Caco-2 (cell line): ENCODE data around the gene COL4A4. TPM values are rescaled to one million over a fixed set of nuclear protein-coding genes. Genes with fewer than 3 reads are reported as not detected.
A peak's percentile ranks its signal among the peaks of the same experiment; 100 is the strongest.

Source experiments
- BruUV-seq: library from RNA; stranded (reverse); fragments of 400-500 nt; replicated peaks from 2 replicates; lab custom pipeline; 2021; lab: Mats Ljungman, UMichigan
- CTCF ChIA-PET: fragments of 300-600 bp; sonication (Branson Sonifier 250); formaldehyde crosslinking; loops from one replicate; lab custom pipeline; 2022; ENCODE audit warnings: antibody characterized with exemption; lab: Charles Lee
- POLR2A ChIA-PET: fragments of 300-600 bp; sonication (Branson Sonifier 250); formaldehyde crosslinking; loops from one replicate; lab custom pipeline; 2022; ENCODE audit warnings: antibody characterized with exemption; lab: Charles Lee
- DNase-seq, 2 experiments: peaks; one replicate each; pipeline versions ENCODE4 v3.0.0 to v3.0.0-alpha.2; 2020 to 2022
- H3K27me3 ChIP-seq: replicated peaks from 2 replicates; pipeline ENCODE4 v1.6.0; 2011; ENCODE audit warnings: low read length; ENCODE audit not compliant: control insufficient read depth, insufficient read depth
- H3K36me3 ChIP-seq: 2 replicates; pipeline ENCODE4 v1.5.1; 2011; ENCODE audit warnings: low read length; ENCODE audit not compliant: control insufficient read depth, insufficient read depth
- H3K4me1 ChIP-seq: fragments of 250-450 bp; sonication (Bioruptor Pico); 2 replicates; pipeline ENCODE4 v1.5.1; 2020; ENCODE audit warnings: mild to moderate bottlenecking
- H3K4me3 ChIP-seq: 2 replicates; pipeline ENCODE4 v1.5.1; 2011; ENCODE audit warnings: low read depth, mild to moderate bottlenecking, control low read depth, low read length
- H3K9me3 ChIP-seq: fragments of 250-450 bp; sonication (Bioruptor Pico); 2 replicates; pipeline ENCODE4 v1.5.1; 2020; ENCODE audit warnings: mild to moderate bottlenecking, moderate library complexity
- H3K27ac Mint-ChIP-seq: one replicate; pipeline ENCODE4 v1.8.0; 2022; ENCODE audit warnings: mixed read lengths; ENCODE audit not compliant: unreplicated experiment
- H3K27me3 Mint-ChIP-seq: one replicate; pipeline ENCODE4 v1.8.0; 2022; ENCODE audit warnings: mixed read lengths; ENCODE audit not compliant: insufficient read depth, unreplicated experiment
- H3K36me3 Mint-ChIP-seq: one replicate; pipeline ENCODE4 v1.8.0; 2022; ENCODE audit warnings: mild to moderate bottlenecking, mixed read lengths; ENCODE audit not compliant: insufficient read depth, unreplicated experiment
- H3K4me1 Mint-ChIP-seq: one replicate; pipeline ENCODE4 v1.8.0; 2022; ENCODE audit warnings: low read depth, mixed read lengths; ENCODE audit not compliant: unreplicated experiment
- H3K4me3 Mint-ChIP-seq: one replicate; pipeline ENCODE4 v1.8.0; 2022; ENCODE audit warnings: mild to moderate bottlenecking, moderate library complexity, mixed read lengths; ENCODE audit not compliant: unreplicated experiment
- H3K9me3 Mint-ChIP-seq: one replicate; pipeline ENCODE4 v1.8.0; 2022; ENCODE audit warnings: mixed read lengths; ENCODE audit not compliant: unreplicated experiment
- CTCF ChIP-seq, 2 experiments: fragments of 200-600 bp in 1 of 2; IDR thresholded peaks; 1 replicate in 1 of 2; 2 replicates in 1 of 2; pipeline versions ENCODE4 v1.5.1 to v1.8.0; 2011 to 2022; ENCODE audit warnings: antibody characterized with exemption in 1 of 2, control low read depth in 1 of 2, inconsistent platforms in 1 of 2, low read depth in 1 of 2, low read length in 1 of 2, mild to moderate bottlenecking in 1 of 2, moderate library complexity in 1 of 2; ENCODE audit not compliant: insufficient read depth in 1 of 2, severe bottlenecking in 1 of 2, unreplicated experiment in 1 of 2
- intact Hi-C: fragments of 100-400 bp; cut with micrococcal nuclease; formaldehyde crosslinking; loops from one replicate; pipeline ENCODE4 v1.10.0; 2022; ENCODE audit not compliant: unreplicated experiment
- total RNA-seq: library from RNA; stranded (reverse); gene quantifications from 2 replicates; pipeline ENCODE4 v1.2.3, GENCODE V29; 2022

The COL4A4 gene
- total RNA-seq, 1 experiment from 2014 or later: 8.7 TPM

- no TSS peak for BruUV-seq
- Histone ChIP-seq H3K9me3 (no peaks in the 10 kb centered on the region), H3K36me3 (no peaks in the 10 kb centered on the region), H3K27me3 (no peaks in the 10 kb centered on the region), H3K4me3 (no peak overlapping the region), H3K4me1 (peaks cover 15% of the 10 kb centered on the region)
- Mint-ChIP-seq H3K9me3 (no peaks in the 10 kb centered on the region), H3K36me3 (peaks cover 8% of the 10 kb centered on the region), H3K4me3 (no peak overlapping the region), H3K27me3 (no peaks in the 10 kb centered on the region), H3K4me1 (peaks cover 29% of the 10 kb centered on the region), H3K27ac (peak overlapping the region; percentile 62)
- intact Hi-C loops: loop anchor here (5.0 kb wide), 3 partner anchors 187 to 577 kb away; no protein-coding TSS in a partner anchor
- ChIA-PET POLR2A (no interaction called here), CTCF (no interaction called here)
- peak; percentile 25 to 41 for DNase-seq
- peak in 1 of 2 experiments; percentile 8 for TF ChIP-seq CTCF (IDR thresholded peaks at IDR 0.05; ENCODE audit: insufficient read depth in 1 of 2, low read depth in 1 of 2, low read length in 1 of 2, severe bottlenecking in 1 of 2, unreplicated experiment in 1 of 2)
Measured at GRCh38 chr2:227125506-227125905, 38.5 kb downstream of the COL4A4 start.

- H3K9me3 Mint-ChIP-seq: no peaks in the 10 kb centered on the region
- BruUV-seq: no TSS peak
- Histone ChIP-seq H3K27me3 (no peaks in the 10 kb centered on the region), H3K4me1 (peaks cover 15% of the 10 kb centered on the region), H3K9me3 (no peaks in the 10 kb centered on the region), H3K36me3 (no peaks in the 10 kb centered on the region), H3K4me3 (no peak overlapping the region)
- no peak overlapping the region for H3K4me3 Mint-ChIP-seq
- POLR2A ChIA-PET: no interaction called here
- CTCF ChIA-PET: no interaction called here
- H3K4me1 Mint-ChIP-seq: peaks cover 29% of the 10 kb centered on the region
- H3K27ac Mint-ChIP-seq: no peak overlapping the region
- DNase-seq: no peak
- H3K27me3 Mint-ChIP-seq: no peaks in the 10 kb centered on the region
- TF ChIP-seq CTCF (IDR thresholded peaks at IDR 0.05; ENCODE audit: insufficient read depth in 1 of 2, low read depth in 1 of 2, low read length in 1 of 2, severe bottlenecking in 1 of 2, unreplicated experiment in 1 of 2): no peak
- intact Hi-C loops: loop anchor here (5.0 kb wide), 3 partner anchors 187 to 577 kb away; no protein-coding TSS in a partner anchor
- H3K36me3 Mint-ChIP-seq: peaks cover 5% of the 10 kb centered on the region
Measured at GRCh38 chr2:227124811-227125210, 39.2 kb downstream of the COL4A4 start.

GRCh38 chr2:227123697-227124096, 40.3 kb downstream of the COL4A4 start:
- no TSS peak for BruUV-seq
- H3K27me3 ChIP-seq: no peaks in the 10 kb centered on the region
- H3K4me1 ChIP-seq: peaks cover 15% of the 10 kb centered on the region
- peaks cover 24% of the 10 kb centered on the region for H3K4me1 Mint-ChIP-seq
- H3K36me3 ChIP-seq: no peaks in the 10 kb centered on the region
- ChIA-PET CTCF (no interaction called here), POLR2A (no interaction called here)
- H3K4me3 ChIP-seq: no peak overlapping the region
- no peak for TF ChIP-seq CTCF (IDR thresholded peaks at IDR 0.05; ENCODE audit: insufficient read depth in 1 of 2, low read depth in 1 of 2, low read length in 1 of 2, severe bottlenecking in 1 of 2, unreplicated experiment in 1 of 2)
- no peaks in the 10 kb centered on the region for H3K27me3 Mint-ChIP-seq
- H3K9me3 Mint-ChIP-seq: no peaks in the 10 kb centered on the region
- no peak overlapping the region for H3K27ac Mint-ChIP-seq
- DNase-seq: no peak
- H3K36me3 Mint-ChIP-seq: no peaks in the 10 kb centered on the region
- no peaks in the 10 kb centered on the region for H3K9me3 ChIP-seq
- no peak overlapping the region for H3K4me3 Mint-ChIP-seq
- intact Hi-C loops: no loop called here
